ENCODE results near the gene SKP2.

DNA sequence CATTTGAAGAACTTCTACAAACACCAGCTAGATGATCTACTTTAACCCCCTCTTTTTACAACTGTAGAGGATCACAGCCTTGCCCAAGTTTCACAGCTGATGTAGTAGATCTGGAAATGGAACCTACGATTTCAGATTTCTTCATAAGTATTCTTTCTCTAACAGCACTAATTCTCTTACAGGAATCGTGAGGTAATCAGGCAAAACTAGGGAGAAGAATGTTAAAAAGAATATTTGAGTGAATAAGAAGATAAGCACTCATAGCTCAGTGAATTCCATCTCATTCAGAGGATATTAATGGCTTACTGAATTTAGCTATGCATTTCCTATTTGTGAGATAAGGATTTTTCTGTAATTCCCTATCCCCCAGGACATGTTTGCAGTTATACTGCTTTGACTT, 47.7 kb downstream of the SKP2 start:
- TF ChIP-seq, protein P1, sequence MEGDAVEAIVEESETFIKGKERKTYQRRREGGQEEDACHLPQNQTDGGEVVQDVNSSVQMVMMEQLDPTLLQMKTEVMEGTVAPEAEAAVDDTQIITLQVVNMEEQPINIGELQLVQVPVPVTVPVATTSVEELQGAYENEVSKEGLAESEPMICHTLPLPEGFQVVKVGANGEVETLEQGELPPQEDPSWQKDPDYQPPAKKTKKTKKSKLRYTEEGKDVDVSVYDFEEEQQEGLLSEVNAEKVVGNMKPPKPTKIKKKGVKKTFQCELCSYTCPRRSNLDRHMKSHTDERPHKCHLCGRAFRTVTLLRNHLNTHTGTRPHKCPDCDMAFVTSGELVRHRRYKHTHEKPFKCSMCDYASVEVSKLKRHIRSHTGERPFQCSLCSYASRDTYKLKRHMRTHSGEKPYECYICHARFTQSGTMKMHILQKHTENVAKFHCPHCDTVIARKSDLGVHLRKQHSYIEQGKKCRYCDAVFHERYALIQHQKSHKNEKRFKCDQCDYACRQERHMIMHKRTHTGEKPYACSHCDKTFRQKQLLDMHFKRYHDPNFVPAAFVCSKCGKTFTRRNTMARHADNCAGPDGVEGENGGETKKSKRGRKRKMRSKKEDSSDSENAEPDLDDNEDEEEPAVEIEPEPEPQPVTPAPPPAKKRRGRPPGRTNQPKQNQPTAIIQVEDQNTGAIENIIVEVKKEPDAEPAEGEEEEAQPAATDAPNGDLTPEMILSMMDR (IDR thresholded peaks at IDR 0.05), result no peak
- TF ChIP-seq POLR2A (IDR thresholded peaks at IDR 0.05), result no peak
